GM23338 (cell line): ENCODE measurements around the gene CGREF1. TPM values are rescaled to one million over a fixed set of nuclear protein-coding genes. Genes with fewer than 3 reads are reported as not detected.
"Not testable (repeated sequence)": the region's sequence is repeated elsewhere in the genome, so short reads cannot be mapped to it uniquely, and the experiment has no call there.

ENCODE experiments used
- ATAC-seq: fragments of 200-7000 bp; cut with Tn5 transposase; 3 replicates; pipeline ENCODE4 v1.9.1; 2020
- DNase-seq: peaks from one replicate; pipeline ENCODE4 v3.0.0-alpha.2; 2015; ENCODE audit warnings: low spot score
- H2AFZ ChIP-seq: fragments of 200-600 bp; sonication (generic); 2 replicates; pipeline ENCODE4 v1.8.0; 2016; ENCODE audit warnings: antibody characterized with exemption, mild to moderate bottlenecking, moderate library complexity
- H3F3A ChIP-seq: fragments of 200-600 bp; sonication (generic); replicated peaks from 2 replicates; pipeline ENCODE4 v1.8.0; 2017; ENCODE audit warnings: antibody characterized with exemption, mixed run types, low read depth
- H3K27ac ChIP-seq: fragments of 200-600 bp; sonication (generic); 2 replicates; pipeline ENCODE4 v1.6.1; 2016; ENCODE audit warnings: low read depth
- H3K27me3 ChIP-seq: fragments of 200-600 bp; sonication (generic); 2 replicates; pipeline ENCODE4 v1.8.0; 2016; ENCODE audit warnings: mild to moderate bottlenecking, mixed run types, moderate library complexity; ENCODE audit not compliant: insufficient read depth
- H3K36me3 ChIP-seq: fragments of 200-600 bp; sonication (generic); 2 replicates; pipeline ENCODE4 v1.8.0; 2016; ENCODE audit warnings: mild to moderate bottlenecking; ENCODE audit not compliant: insufficient read depth
- H3K4me1 ChIP-seq: fragments of 200-600 bp; sonication (generic); 2 replicates; pipeline ENCODE4 v1.8.0; 2016; ENCODE audit warnings: mild to moderate bottlenecking, moderate library complexity; ENCODE audit not compliant: insufficient read depth
- H3K4me2 ChIP-seq: fragments of 200-600 bp; sonication (generic); 2 replicates; pipeline ENCODE4 v1.7.1; 2017; ENCODE audit warnings: mixed run types
- H3K4me3 ChIP-seq: fragments of 200-600 bp; sonication (generic); 2 replicates; pipeline ENCODE4 v1.6.1; 2016; ENCODE audit warnings: mixed run types
- H3K79me2 ChIP-seq: fragments of 200-600 bp; sonication (generic); replicated peaks from 2 replicates; pipeline ENCODE4 v1.8.0; 2017; ENCODE audit warnings: mild to moderate bottlenecking; ENCODE audit not compliant: insufficient read depth
- H3K9me2 ChIP-seq: fragments of 200-600 bp; sonication (generic); 2 replicates; pipeline ENCODE4 v1.8.0; 2017; ENCODE audit not compliant: insufficient read depth
- H4K20me1 ChIP-seq: fragments of 200-600 bp; sonication (generic); replicated peaks from 2 replicates; pipeline ENCODE4 v1.8.0; 2017; ENCODE audit warnings: mild to moderate bottlenecking; ENCODE audit not compliant: insufficient read depth
- H3K27ac Mint-ChIP-seq: 2 replicates; pipeline ENCODE4 v1.8.0; 2020; ENCODE audit warnings: inconsistent platforms, mild to moderate bottlenecking, moderate library complexity, mixed read lengths
- H3K27me3 Mint-ChIP-seq: 3 replicates; pipeline ENCODE4 v1.8.0; 2022; ENCODE audit warnings: low read depth, mild to moderate bottlenecking, moderate library complexity, mixed read lengths, inconsistent platforms; ENCODE audit not compliant: insufficient read depth, poor library complexity
- H3K36me3 Mint-ChIP-seq: 3 replicates; pipeline ENCODE4 v1.8.0; 2021; ENCODE audit warnings: low read depth, mild to moderate bottlenecking, inconsistent platforms, moderate library complexity, mixed read lengths
- H3K4me1 Mint-ChIP-seq: 3 replicates; pipeline ENCODE4 v1.8.0; 2020; ENCODE audit warnings: mild to moderate bottlenecking, inconsistent platforms, mixed read lengths
- H3K4me3 Mint-ChIP-seq: 3 replicates; pipeline ENCODE4 v1.8.0; 2021; ENCODE audit warnings: moderate library complexity, mild to moderate bottlenecking, inconsistent platforms, mixed read lengths
- H3K9me3 Mint-ChIP-seq: 3 replicates; pipeline ENCODE4 v1.8.0; 2020; ENCODE audit warnings: moderate library complexity, mild to moderate bottlenecking, inconsistent platforms, mixed read lengths
- CREB1 ChIP-seq: fragments of 250-450 bp; sonication (Bioruptor Pico); IDR thresholded peaks from 2 replicates; pipeline ENCODE4 v1.5.0; 2020; ENCODE audit warnings: low read depth, mild to moderate bottlenecking, moderate library complexity
- CTCF ChIP-seq, 2 experiments: fragments of 200-600 bp in 1 of 2; sonication (generic) in 1 of 2; conservative IDR thresholded peaks; 2 replicates each; pipeline versions ENCODE4 v1.5.1 to v1.6.1; 2016 to 2017; ENCODE audit warnings: antibody characterized with exemption in 2 of 2, low read depth in 2 of 2, mild to moderate bottlenecking in 2 of 2, moderate library complexity in 1 of 2
- JUNB ChIP-seq: IDR thresholded peaks from one replicate; pipeline ENCODE4 v1.6.1; 2016; ENCODE audit warnings: antibody characterized with exemption; ENCODE audit not compliant: unreplicated experiment
- POLR2AphosphoS5 ChIP-seq: IDR thresholded peaks from 2 replicates; pipeline ENCODE4 v1.6.1; 2016; ENCODE audit warnings: antibody characterized with exemption, low read depth
- ZNF331 ChIP-seq: fragments of 250-450 bp; sonication (Bioruptor Pico); IDR thresholded peaks from 2 replicates; pipeline ENCODE4 v1.5.0; 2020; ENCODE audit warnings: low read depth, mild to moderate bottlenecking, moderate library complexity
- polyA plus RNA-seq: library from polyadenylated mRNA; unstranded; fragments of >200 nt; fragmentation: Nextera tagmentation; extraction: Ambion mirVana; gene quantifications from 2 replicates; pipeline ENCODE4 v1.2.1, GENCODE V29; 2016
- total RNA-seq: library from RNA; depleted of rRNA; stranded (reverse); fragments of >200 nt; shearing (Covaris generic); gene quantifications from 2 replicates; pipeline ENCODE4 v1.2.3, GENCODE V29; 2014

CGREF1 gene
- total and polyA plus RNA-seq, 2 experiments from 2014 or later, result 4.1 to 4.5 TPM

GRCh38 chr2:27077231-27077630, 41.7 kb downstream of the CGREF1 start:
- Histone ChIP-seq H3K4me2 (no peak overlapping the region), H4K20me1 (no peaks in the 10 kb centered on the region), H3K27ac (no peak overlapping the region), H3K9me2 (no peaks in the 10 kb centered on the region), H3K4me3 (no peak overlapping the region), H3K27me3 (no peaks in the 10 kb centered on the region), H2AFZ (no peak overlapping the region), H3F3A (peaks cover 4% of the 10 kb centered on the region; the same call in 1 of the 2 replicates), H3K4me1 (peaks cover 14% of the 10 kb centered on the region), H3K36me3 (no peaks in the 10 kb centered on the region), H3K79me2 (no peaks in the 10 kb centered on the region)
- TF ChIP-seq CTCF (conservative IDR thresholded peaks at IDR 0.05; ENCODE audit: low read depth in 2 of 2), result no peak
- no peak for TF ChIP-seq ZNF331 (CRISPR knock-in tag)
- TF ChIP-seq POLR2AphosphoS5, result no peak
- TF ChIP-seq CREB1 (CRISPR knock-in tag), result no peak
- ATAC-seq, result no peak
- H3K27ac Mint-ChIP-seq, result no peak overlapping the region
- H3K4me1 Mint-ChIP-seq, result peaks cover 27% of the 10 kb centered on the region
- DNase-seq, result no peak
- no peaks in the 10 kb centered on the region for H3K36me3 Mint-ChIP-seq
- peaks cover 20% of the 10 kb centered on the region for H3K27me3 Mint-ChIP-seq
- H3K4me3 Mint-ChIP-seq, result no peak overlapping the region; the same call in 2 of the 3 replicates
- no peaks in the 10 kb centered on the region for H3K9me3 Mint-ChIP-seq

GRCh38 chr2:27076323-27076722, 42.6 kb downstream of the CGREF1 start:
- H3K27ac ChIP-seq, result no peak overlapping the region

GRCh38 chr2:27075566-27075871, 43.4 kb downstream of the CGREF1 start:
- not testable (repeated sequence) for H2AFZ ChIP-seq, H3K9me3 Mint-ChIP-seq, H3K27ac ChIP-seq, H3K4me3 Mint-ChIP-seq, ATAC-seq, DNase-seq, H3K36me3 ChIP-seq, H3F3A ChIP-seq, H4K20me1 ChIP-seq, H3K36me3 Mint-ChIP-seq, H3K27me3 ChIP-seq, H3K4me2 ChIP-seq, H3K79me2 ChIP-seq, H3K27ac Mint-ChIP-seq, H3K9me2 ChIP-seq, H3K4me3 ChIP-seq
- peaks cover 22% of the 10 kb centered on the region for H3K4me1 Mint-ChIP-seq
- peaks cover 18% of the 10 kb centered on the region for H3K27me3 Mint-ChIP-seq
- peaks cover 13% of the 10 kb centered on the region for H3K4me1 ChIP-seq

More at GRCh38 chr2:27076323-27076722, 42.6 kb downstream of the CGREF1 start:
- Histone ChIP-seq H2AFZ (no peak overlapping the region), H3K4me3 (no peak overlapping the region), H3K9me2 (no peaks in the 10 kb centered on the region), H4K20me1 (no peaks in the 10 kb centered on the region), H3K79me2 (peaks cover under 1% of the 10 kb centered on the region; the same call in 1 of the 2 replicates), H3F3A (peaks cover 7% of the 10 kb centered on the region; the same call in 1 of the 2 replicates), H3K4me2 (no peak overlapping the region), H3K4me1 (peaks cover 9% of the 10 kb centered on the region), H3K36me3 (no peaks in the 10 kb centered on the region), H3K27me3 (no peaks in the 10 kb centered on the region)
- ATAC-seq, result no peak
- DNase-seq, result no peak
- Mint-ChIP-seq H3K27ac (no peak overlapping the region), H3K36me3 (no peaks in the 10 kb centered on the region), H3K4me1 (peaks cover 24% of the 10 kb centered on the region), H3K9me3 (no peaks in the 10 kb centered on the region), H3K27me3 (peaks cover 20% of the 10 kb centered on the region), H3K4me3 (no peak overlapping the region)
- TF ChIP-seq JUNB, result no peak
